Trophoblast cell (in vitro differentiated cells and primary cell): ENCODE data around the gene SMIM14.
"Not testable (repeated sequence)": the region's sequence is repeated elsewhere in the genome, so short reads cannot be mapped to it uniquely, and the experiment has no call there.

ENCODE experiments used
- DNase-seq, 2 donors: peaks; one replicate each; pipeline ENCODE4 v3.0.0-alpha.2; 2016
- H2AFZ ChIP-seq: 2 replicates; pipeline ENCODE4 v1.6.1; 2013; ENCODE audit warnings: low read length, moderate library complexity, mild to moderate bottlenecking; ENCODE audit not compliant: insufficient read depth, poor library complexity
- H2AK5ac ChIP-seq: 2 replicates; pipeline ENCODE4 v1.6.1; 2013; ENCODE audit warnings: mild to moderate bottlenecking, low read length
- H2BK120ac ChIP-seq: 2 replicates; pipeline ENCODE4 v1.6.1; 2013; ENCODE audit warnings: low read length, mild to moderate bottlenecking, moderate library complexity; ENCODE audit not compliant: insufficient read depth, poor library complexity
- H2BK12ac ChIP-seq: 2 replicates; pipeline ENCODE4 v1.6.1; 2013; ENCODE audit warnings: mild to moderate bottlenecking, low read length, moderate library complexity
- H2BK5ac ChIP-seq: 2 replicates; pipeline ENCODE4 v1.6.1; 2013; ENCODE audit warnings: low read length, low read depth, moderate library complexity, mild to moderate bottlenecking; ENCODE audit not compliant: poor library complexity
- H3K14ac ChIP-seq: 2 replicates; pipeline ENCODE4 v1.6.1; 2013; ENCODE audit warnings: mild to moderate bottlenecking, low read length
- H3K18ac ChIP-seq: 2 replicates; pipeline ENCODE4 v1.6.1; 2013; ENCODE audit warnings: mild to moderate bottlenecking, low read length
- H3K23ac ChIP-seq: 2 replicates; pipeline ENCODE4 v1.6.1; 2013; ENCODE audit warnings: low read length
- H3K27ac ChIP-seq: 2 replicates; pipeline ENCODE4 v1.5.1; 2013; ENCODE audit warnings: low read depth, mild to moderate bottlenecking, inconsistent platforms, low read length, moderate library complexity
- H3K27me3 ChIP-seq: 2 replicates; pipeline ENCODE4 v1.6.1; 2013; ENCODE audit warnings: inconsistent platforms, mild to moderate bottlenecking, low read length, moderate library complexity; ENCODE audit not compliant: insufficient read depth
- H3K36me3 ChIP-seq, 2 experiments: 1 replicate in 1 of 2; 2 replicates in 1 of 2; pipeline ENCODE4 v1.6.1; 2013; ENCODE audit warnings: low read length in 2 of 2, mild to moderate bottlenecking in 2 of 2, moderate library complexity in 1 of 2; ENCODE audit not compliant: insufficient read depth in 2 of 2, control insufficient read depth in 1 of 2
- H3K4ac ChIP-seq: 2 replicates; pipeline ENCODE4 v1.6.1; 2013; ENCODE audit warnings: low read depth, mild to moderate bottlenecking, low read length, moderate library complexity
- H3K4me1 ChIP-seq, 2 experiments: 1 replicate in 1 of 2; 2 replicates in 1 of 2; pipeline ENCODE4 v1.6.1; 2013; ENCODE audit warnings: low read length in 2 of 2, mild to moderate bottlenecking in 2 of 2, moderate library complexity in 1 of 2; ENCODE audit not compliant: insufficient read depth in 2 of 2, control insufficient read depth in 1 of 2
- H3K4me2 ChIP-seq: 2 replicates; pipeline ENCODE4 v1.6.1; 2013; ENCODE audit warnings: inconsistent platforms, mild to moderate bottlenecking, low read length, moderate library complexity
- H3K4me3 ChIP-seq: 2 replicates; pipeline ENCODE4 v1.5.1; 2013; ENCODE audit warnings: mild to moderate bottlenecking, low read depth, low read length, inconsistent platforms
- H3K79me1 ChIP-seq: one replicate; pipeline ENCODE4 v1.6.1; 2013; ENCODE audit warnings: low read length
- H3K79me2 ChIP-seq: 2 replicates; pipeline ENCODE4 v1.6.1; 2013; ENCODE audit warnings: low read length, mild to moderate bottlenecking; ENCODE audit not compliant: control insufficient read depth, insufficient read depth, poor library complexity
- H3K9ac ChIP-seq: 2 replicates; pipeline ENCODE4 v1.6.1; 2013; ENCODE audit warnings: mild to moderate bottlenecking, low read length
- H3K9me3 ChIP-seq: 2 replicates; pipeline ENCODE4 v1.6.1; 2013; ENCODE audit warnings: low read depth, mild to moderate bottlenecking, control low read depth, inconsistent platforms, low read length; ENCODE audit not compliant: insufficient read depth
- H4K12ac ChIP-seq: 2 replicates; pipeline ENCODE4 v1.6.1; 2013; ENCODE audit warnings: low read depth, mild to moderate bottlenecking, low read length, moderate library complexity
- H4K8ac ChIP-seq: 2 replicates; pipeline ENCODE4 v1.6.1; 2013; ENCODE audit warnings: low read depth, mild to moderate bottlenecking, low read length, moderate library complexity
- H4K91ac ChIP-seq: one replicate; pipeline ENCODE4 v1.6.1; 2013; ENCODE audit warnings: low read depth, mild to moderate bottlenecking, low read length, moderate library complexity
- WGBS: extraction: QIAGEN DNeasy Blood & Tissue Kit; methylation state at CpG from one replicate; pipeline ENCODE4 v1.1.7; 2013; ENCODE audit warnings: missing lambda C conversion rate; ENCODE audit not compliant: insufficient read length, insufficient coverage; ENCODE audit errors: extremely low coverage; 5-methylcytosine and 5-hydroxymethylcytosine counted together

Gene SMIM14

GRCh38 chr4:39616112-39616511, 22.6 kb downstream of the SMIM14 start:
- not testable (repeated sequence) for H3K18ac ChIP-seq, H3K79me2 ChIP-seq, H2BK120ac ChIP-seq, H3K4ac ChIP-seq, H3K27ac ChIP-seq, H3K36me3 ChIP-seq, H2AK5ac ChIP-seq, H3K23ac ChIP-seq, H3K4me3 ChIP-seq, H4K12ac ChIP-seq, H3K14ac ChIP-seq, H4K91ac ChIP-seq, H3K9ac ChIP-seq, H3K9me3 ChIP-seq, H3K79me1 ChIP-seq, H4K8ac ChIP-seq, H3K4me2 ChIP-seq, H2AFZ ChIP-seq, H3K27me3 ChIP-seq, DNase-seq, H2BK12ac ChIP-seq, H3K4me1 ChIP-seq, H2BK5ac ChIP-seq
- WGBS, result no CpG with 5 or more reads among the region's 6 CpGs

- H3K9ac ChIP-seq, result no peak overlapping the region
- H3K27ac ChIP-seq, result no peak overlapping the region
- H2BK12ac ChIP-seq, result no peak overlapping the region
- no peak overlapping the region for H3K18ac ChIP-seq
- no peaks in the 10 kb centered on the region for H3K27me3 ChIP-seq
- H4K91ac ChIP-seq, result no peak overlapping the region
- H2AFZ ChIP-seq, result no peak overlapping the region
- H3K9me3 ChIP-seq, result no peaks in the 10 kb centered on the region
- no peak overlapping the region for H3K23ac ChIP-seq
- no peak overlapping the region for H3K4ac ChIP-seq
- no peak overlapping the region for H3K4me3 ChIP-seq
- H3K4me2 ChIP-seq, result no peak overlapping the region
- no peaks in the 10 kb centered on the region for H3K79me1 ChIP-seq
- no CpG with 5 or more reads among the region's 3 CpGs for WGBS
- no peaks in the 10 kb centered on the region for H3K4me1 ChIP-seq
- no peak overlapping the region for H2AK5ac ChIP-seq
- H2BK5ac ChIP-seq, result no peak overlapping the region
- H2BK120ac ChIP-seq, result no peak overlapping the region
- no peak overlapping the region for H4K8ac ChIP-seq
- no peak overlapping the region for H4K12ac ChIP-seq
- no peaks in the 10 kb centered on the region for H3K36me3 ChIP-seq
- no peak overlapping the region for H3K14ac ChIP-seq
- no peak for DNase-seq
- H3K79me2 ChIP-seq, result no peaks in the 10 kb centered on the region
Observed at GRCh38 chr4:39614487-39615162, 24.0 kb downstream of the SMIM14 start.

- no peaks in the 10 kb centered on the region for H3K27me3 ChIP-seq
- H3K9me3 ChIP-seq, result no peaks in the 10 kb centered on the region
- no peak overlapping the region for H4K91ac ChIP-seq
- H3K18ac ChIP-seq, result no peak overlapping the region
- no peak overlapping the region for H3K14ac ChIP-seq
- H3K36me3 ChIP-seq, result no peaks in the 10 kb centered on the region
- H4K8ac ChIP-seq, result no peak overlapping the region
- H3K4ac ChIP-seq, result no peak overlapping the region
- no peaks in the 10 kb centered on the region for H3K4me1 ChIP-seq
- H3K4me3 ChIP-seq, result no peak overlapping the region
- no peak overlapping the region for H2AFZ ChIP-seq
- WGBS, result no CpG with 5 or more reads among the region's 2 CpGs
- H3K4me2 ChIP-seq, result no peak overlapping the region
- H2BK120ac ChIP-seq, result no peak overlapping the region
- no peak overlapping the region for H2BK12ac ChIP-seq
- no peak overlapping the region for H3K23ac ChIP-seq
- no peak overlapping the region for H3K9ac ChIP-seq
- H4K12ac ChIP-seq, result no peak overlapping the region
- H3K79me1 ChIP-seq, result no peaks in the 10 kb centered on the region
- no peaks in the 10 kb centered on the region for H3K79me2 ChIP-seq
- H3K27ac ChIP-seq, result no peak overlapping the region
- H2AK5ac ChIP-seq, result no peak overlapping the region
- no peak for DNase-seq
- H2BK5ac ChIP-seq, result no peak overlapping the region
Observed at GRCh38 chr4:39613093-39613656, 25.5 kb downstream of the SMIM14 start.

- Histone ChIP-seq H3K36me3 (no peaks in the 10 kb centered on the region), H3K4me2 (no peak overlapping the region), H3K27me3 (no peaks in the 10 kb centered on the region), H2AK5ac (no peak overlapping the region), H3K9me3 (no peaks in the 10 kb centered on the region), H3K18ac (no peak overlapping the region), H2BK120ac (no peak overlapping the region), H3K9ac (no peak overlapping the region), H2BK12ac (no peak overlapping the region), H4K91ac (no peak overlapping the region), H3K4ac (no peak overlapping the region), H3K23ac (no peak overlapping the region), H3K27ac (no peak overlapping the region), H3K79me2 (no peaks in the 10 kb centered on the region), H4K12ac (no peak overlapping the region), H2AFZ (no peak overlapping the region), H3K4me1 (no peaks in the 10 kb centered on the region), H2BK5ac (no peak overlapping the region), H4K8ac (no peak overlapping the region), H3K79me1 (no peaks in the 10 kb centered on the region), H3K14ac (no peak overlapping the region), H3K4me3 (no peak overlapping the region)
- DNase-seq, result no peak
- WGBS, result no CpG with 5 or more reads among the region's 6 CpGs
Observed at GRCh38 chr4:39609454-39609931, 29.2 kb downstream of the SMIM14 start.
